HCT116 (cell line): Measurements from ENCODE around the gene SPTLC1. TPM values are rescaled to one million over a fixed set of nuclear protein-coding genes. Genes with fewer than 3 reads are reported as not detected.
"Not testable (repeated sequence)": the region's sequence is repeated elsewhere in the genome, so short reads cannot be mapped to it uniquely, and the experiment has no call there.

Experiments used
- ATAC-seq: fragments of 200-7000 bp; cut with Tn5 transposase; 2 replicates; pipeline ENCODE4 v1.9.1; 2020; ENCODE audit warnings: mild to moderate bottlenecking, moderate library complexity
- BruUV-seq: library from RNA; stranded (reverse); fragments of 400-500 nt; replicated peaks from 2 replicates; lab custom pipeline; 2021; lab: Mats Ljungman, UMichigan
- CTCF ChIA-PET: fragments of 300-600 bp; sonication (Branson Sonifier 250); formaldehyde crosslinking; loops from one replicate; lab custom pipeline; 2021; ENCODE audit warnings: antibody characterized with exemption; lab: Charles Lee
- POLR2A ChIA-PET: fragments of 300-600, 350-600 bp; sonication (Branson Sonifier 250); formaldehyde crosslinking; loops from one replicate; lab custom pipeline; 2021; ENCODE audit warnings: antibody characterized with exemption; lab: Charles Lee
- RAD21 ChIA-PET, 2 experiments: fragments of 300-600 bp; sonication (Branson Sonifier 250); formaldehyde crosslinking; loops; one replicate each; lab custom pipeline; 2023; ENCODE audit warnings: low total read pairs in 2 of 2; ENCODE audit not compliant: uncharacterized antibody in 2 of 2, unreplicated experiment in 2 of 2, low non-redundant PET in 1 of 2; lab: Charles Lee
- DNase-seq: peaks from one replicate; pipeline ENCODE4 v3.0.0-alpha.2; 2010; ENCODE audit warnings: low read depth, low spot score
- H2AFZ ChIP-seq: fragments of 200-600 bp; shearing (Covaris generic), sonication (generic); 2 replicates; pipeline ENCODE4 v1.6.1; 2017; ENCODE audit warnings: low read depth, mixed run types, mixed read lengths, antibody characterized with exemption, low read length; ENCODE audit not compliant: poor library complexity, severe bottlenecking
- H3K27ac ChIP-seq: 2 replicates; pipeline ENCODE4 v1.5.1; 2012; ENCODE audit warnings: low read depth, low read length
- H3K27me3 ChIP-seq: fragments of 200-600 bp; sonication (generic); 2 replicates; pipeline ENCODE4 v1.6.1; 2016; ENCODE audit warnings: mixed run types, low read length, mixed read lengths; ENCODE audit not compliant: insufficient read depth
- H3K36me3 ChIP-seq, 2 experiments: fragments of 200-500 bp in 1 of 2; fragments of 200-600 bp in 1 of 2; sonication (Bioruptor generic) in 1 of 2; sonication (generic) in 1 of 2; 2 replicates each; pipeline versions ENCODE4 v1.5.1 to v1.6.1; 2014 to 2016; ENCODE audit warnings: low read length in 2 of 2, inconsistent platforms in 1 of 2, mixed read lengths in 1 of 2, mixed run types in 1 of 2; ENCODE audit not compliant: insufficient read depth in 2 of 2, control insufficient read depth in 1 of 2
- H3K4me1 ChIP-seq, 2 experiments: fragments of 200-600 bp in 1 of 2; sonication (generic) in 1 of 2; 2 replicates each; pipeline versions ENCODE4 v1.5.1 to v1.6.1; 2012 to 2017; ENCODE audit warnings: low read length in 2 of 2, inconsistent platforms in 1 of 2, mild to moderate bottlenecking in 1 of 2, mixed read lengths in 1 of 2, mixed run types in 1 of 2, moderate library complexity in 1 of 2; ENCODE audit not compliant: insufficient read depth in 2 of 2, control insufficient read depth in 1 of 2
- H3K4me2 ChIP-seq: fragments of 200-600 bp; sonication (generic); 2 replicates; pipeline ENCODE4 v1.6.1; 2017; ENCODE audit warnings: mixed run types, low read length, mixed read lengths
- H3K4me3 ChIP-seq, 2 experiments: fragments of 200-600 bp in 1 of 2; sonication (generic) in 1 of 2; replicated peaks in 1 of 2; 2 replicates each; pipeline ENCODE4 v1.5.1; 2011 to 2016; ENCODE audit warnings: low read length in 2 of 2, control low read depth in 1 of 2, low read depth in 1 of 2, mild to moderate bottlenecking in 1 of 2, mixed read lengths in 1 of 2, mixed run types in 1 of 2
- H3K79me2 ChIP-seq: fragments of 200-600 bp; sonication (generic); 2 replicates; pipeline ENCODE4 v1.6.1; 2017; ENCODE audit warnings: mild to moderate bottlenecking, mixed run types, low read length, moderate library complexity, mixed read lengths; ENCODE audit not compliant: insufficient read depth
- H3K9ac ChIP-seq: fragments of 200-600 bp; sonication (generic); 2 replicates; pipeline ENCODE4 v1.6.1; 2016; ENCODE audit warnings: low read length, mixed read lengths
- H3K9me2 ChIP-seq: fragments of 200-600 bp; sonication (generic), shearing (Covaris generic); 2 replicates; pipeline ENCODE4 v1.6.1; 2017; ENCODE audit warnings: mixed run types, mild to moderate bottlenecking, moderate library complexity; ENCODE audit not compliant: insufficient read depth
- H3K9me3 ChIP-seq, 2 experiments: fragments of 200-500 bp in 1 of 2; fragments of 200-600 bp in 1 of 2; sonication (Bioruptor generic) in 1 of 2; sonication (generic) in 1 of 2; 2 replicates each; pipeline ENCODE4 v1.6.1; 2014 to 2017; ENCODE audit warnings: low read length in 2 of 2, mixed read lengths in 2 of 2, inconsistent platforms in 1 of 2, low read depth in 1 of 2, mild to moderate bottlenecking in 1 of 2, mixed run types in 1 of 2, moderate library complexity in 1 of 2; ENCODE audit not compliant: control insufficient read depth in 1 of 2, insufficient read depth in 1 of 2
- H4K20me1 ChIP-seq: fragments of 200-600 bp; sonication (generic), shearing (Covaris generic); 2 replicates; pipeline ENCODE4 v1.6.1; 2017; ENCODE audit warnings: mixed run types, mild to moderate bottlenecking, moderate library complexity; ENCODE audit not compliant: insufficient read depth
- CBX3 ChIP-seq: IDR thresholded peaks from 2 replicates; pipeline ENCODE4 v1.6.1; 2012; ENCODE audit warnings: low read depth
- CEBPB ChIP-seq: IDR thresholded peaks from 2 replicates; pipeline ENCODE4 v1.6.1; 2012; ENCODE audit warnings: low read depth
- EZH2phosphoT487 ChIP-seq: fragments of 200-600 bp; IDR thresholded peaks from 2 replicates; pipeline ENCODE4 v1.6.1; 2018; ENCODE audit warnings: antibody characterized with exemption, borderline replicate concordance
- FOSL1 ChIP-seq: IDR thresholded peaks from 2 replicates; pipeline ENCODE4 v1.6.1; 2012; ENCODE audit warnings: low read depth
- JUND ChIP-seq: IDR thresholded peaks from 2 replicates; pipeline ENCODE4 v1.6.1; 2012
- POLR2A ChIP-seq: IDR thresholded peaks from 2 replicates; pipeline ENCODE4 v1.7.0; 2011; ENCODE audit warnings: borderline replicate concordance; ENCODE audit not compliant: insufficient read depth, insufficient read length; ENCODE audit errors: extremely low read depth
- POLR2AphosphoS5 ChIP-seq: IDR thresholded peaks from 2 replicates; pipeline ENCODE4 v1.6.1; 2011; ENCODE audit warnings: mild to moderate bottlenecking, low read depth, low read length, moderate library complexity
- SIN3A ChIP-seq: IDR thresholded peaks from 2 replicates; pipeline ENCODE4 v1.6.1; 2012; ENCODE audit warnings: low read depth
- SP1 ChIP-seq: IDR thresholded peaks from 2 replicates; pipeline ENCODE4 v1.6.1; 2012; ENCODE audit warnings: low read depth
- YY1 ChIP-seq: IDR thresholded peaks from 2 replicates; pipeline ENCODE4 v1.6.1; 2011; ENCODE audit warnings: low read length, low read depth, moderate library complexity, mild to moderate bottlenecking; ENCODE audit not compliant: insufficient replicate concordance; ENCODE audit errors: extremely low read depth
- ZBTB33 ChIP-seq: IDR thresholded peaks from 2 replicates; pipeline ENCODE4 v1.6.1; 2011; ENCODE audit warnings: mild to moderate bottlenecking, low read length, moderate library complexity; ENCODE audit not compliant: insufficient replicate concordance; ENCODE audit errors: extremely low read depth
- ZFX ChIP-seq: fragments of 450-650 bp; IDR thresholded peaks from 2 replicates; pipeline ENCODE4 v1.6.1; 2017
- intact Hi-C: fragments of 100-400 bp; cut with micrococcal nuclease; formaldehyde crosslinking; loops from 2 replicates; pipeline ENCODE4 v1.10.0; 2022
- total RNA-seq: library from RNA; stranded (reverse); gene quantifications from one replicate; pipeline ENCODE4 v1.2.1, GENCODE V29; 2021; ENCODE audit not compliant: unreplicated experiment

SPTLC1 gene
- total RNA-seq, 1 experiment from 2014 or later = 81.7 TPM

GRCh38 chr9:92158097-92158601, 42.9 kb upstream of the SPTLC1 start:
- H3K27ac ChIP-seq = no peak overlapping the region
- CTCF ChIA-PET = no interaction called here
- RAD21 ChIA-PET = no interaction called here
- H2AFZ ChIP-seq = no peak overlapping the region
- no peak overlapping the region for H3K4me3 ChIP-seq
- H3K4me2 ChIP-seq = no peak overlapping the region
- H4K20me1 ChIP-seq = no peaks in the 10 kb centered on the region
- ATAC-seq (no peak), DNase-seq (no peak)
- no peaks in the 10 kb centered on the region for H3K9me2 ChIP-seq
- H3K79me2 ChIP-seq = no peaks in the 10 kb centered on the region
- H3K4me1 ChIP-seq = no peaks in the 10 kb centered on the region
- no peaks in the 10 kb centered on the region for H3K36me3 ChIP-seq
- intact Hi-C loops = no loop called here
- BruUV-seq = no TSS peak
- H3K9ac ChIP-seq = no peak overlapping the region
- TF ChIP-seq YY1 (no peak), JUND (no peak), CEBPB (no peak), ZBTB33 (no peak), SP1 (no peak), POLR2AphosphoS5 (no peak), EZH2phosphoT487 (no peak), ZFX (no peak), FOSL1 (no peak), POLR2A (no peak), CBX3 (no peak), SIN3A (no peak)
- no peaks in the 10 kb centered on the region for H3K27me3 ChIP-seq
- POLR2A ChIA-PET = no interaction called here
- H3K9me3 ChIP-seq = no peaks in the 10 kb centered on the region

DNA sequence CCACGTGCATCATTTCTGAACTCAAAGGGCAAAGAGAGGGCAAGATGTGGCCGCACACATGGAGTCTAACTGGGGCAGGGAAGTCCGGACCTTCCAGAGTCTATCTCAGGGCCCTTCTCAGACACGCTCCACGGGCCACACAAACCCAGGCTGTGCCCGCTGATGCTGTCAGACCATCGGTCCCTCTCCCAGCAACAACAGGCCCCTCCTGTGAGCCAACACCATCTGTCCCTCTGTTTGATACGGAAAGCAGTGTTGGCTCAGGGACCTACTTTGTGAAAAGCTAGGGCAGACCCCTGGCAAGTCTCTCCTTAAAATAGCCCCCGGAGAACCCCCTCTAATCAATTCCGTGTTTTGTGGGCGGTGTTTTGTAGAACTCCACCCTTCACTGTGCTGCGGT, 40.5 kb upstream of the SPTLC1 start:
- RAD21 ChIA-PET, H4K20me1 ChIP-seq, CTCF ChIA-PET, POLR2A ChIA-PET, ATAC-seq, H3K9ac ChIP-seq, H3K4me3 ChIP-seq, H3K9me3 ChIP-seq, BruUV-seq, intact Hi-C loops, H3K9me2 ChIP-seq, H3K4me1 ChIP-seq, H3K27me3 ChIP-seq, DNase-seq, H3K4me2 ChIP-seq, H2AFZ ChIP-seq, H3K27ac ChIP-seq, H3K79me2 ChIP-seq, H3K36me3 ChIP-seq: not testable (repeated sequence)
